GM12892 (cell line): ENCODE data around the gene NSMCE1.

Experiments used
- POLR2AphosphoS5 ChIP-seq: IDR thresholded peaks from 2 replicates; pipeline ENCODE4 v1.6.1; 2011; ENCODE audit warnings: low read depth, low read length, control low read depth
- TAF1 ChIP-seq: IDR thresholded peaks from 2 replicates; pipeline ENCODE4 v1.6.1; 2011; ENCODE audit warnings: low read depth, mild to moderate bottlenecking, control low read depth, low read length, borderline replicate concordance

GRCh38 chr16:27191352-27191924, 77.1 kb downstream of the NSMCE1 start:
- TF ChIP-seq POLR2AphosphoS5 (no peak), TAF1 (no peak)
